Activated T-cell treated with anti-CD3 and anti-CD28 coated beads, Interleukin-2, amount 50 U/mL, for 4 hours (primary cell): ENCODE results near the gene SEL1L3. TPM values are rescaled to one million over a fixed set of nuclear protein-coding genes. Genes with fewer than 3 reads are reported as not detected.
A peak's percentile ranks its signal among the peaks of the same experiment; 100 is the strongest.
"Not testable (repeated sequence)": the region's sequence is repeated elsewhere in the genome, so short reads cannot be mapped to it uniquely, and the experiment has no call there.

Experiments used
- ATAC-seq, 2 donors: fragments of 200-7000 bp; cut with Tn5 transposase; one replicate each; pipeline ENCODE4 v1.10.0; 2021
- DNase-seq: peaks from one replicate; pipeline ENCODE4 v3.0.0-alpha.2; 2020
- H3K27me3 Mint-ChIP-seq: one replicate; pipeline ENCODE4 v1.8.0; 2021; ENCODE audit warnings: low read depth, mixed read lengths
- H3K36me3 Mint-ChIP-seq: one replicate; pipeline ENCODE4 v1.8.0; 2022; ENCODE audit warnings: mixed read lengths; ENCODE audit not compliant: insufficient read depth
- H3K4me1 Mint-ChIP-seq: one replicate; pipeline ENCODE4 v1.8.0; 2021; ENCODE audit warnings: low read depth, mixed read lengths
- H3K4me3 Mint-ChIP-seq: one replicate; pipeline ENCODE4 v1.8.0; 2021; ENCODE audit warnings: mild to moderate bottlenecking, moderate library complexity, mixed read lengths
- H3K9me3 Mint-ChIP-seq: one replicate; pipeline ENCODE4 v1.8.0; 2021; ENCODE audit warnings: mixed read lengths
- total RNA-seq, 3 donors: library from RNA; stranded (reverse); gene quantifications; one replicate each; pipeline ENCODE4 v1.2.1, GENCODE V29; 2021

SEL1L3 gene
- total RNA-seq, 3 donors from 2014 or later = 13.7 to 21.9 (median 19.1) TPM

DNA sequence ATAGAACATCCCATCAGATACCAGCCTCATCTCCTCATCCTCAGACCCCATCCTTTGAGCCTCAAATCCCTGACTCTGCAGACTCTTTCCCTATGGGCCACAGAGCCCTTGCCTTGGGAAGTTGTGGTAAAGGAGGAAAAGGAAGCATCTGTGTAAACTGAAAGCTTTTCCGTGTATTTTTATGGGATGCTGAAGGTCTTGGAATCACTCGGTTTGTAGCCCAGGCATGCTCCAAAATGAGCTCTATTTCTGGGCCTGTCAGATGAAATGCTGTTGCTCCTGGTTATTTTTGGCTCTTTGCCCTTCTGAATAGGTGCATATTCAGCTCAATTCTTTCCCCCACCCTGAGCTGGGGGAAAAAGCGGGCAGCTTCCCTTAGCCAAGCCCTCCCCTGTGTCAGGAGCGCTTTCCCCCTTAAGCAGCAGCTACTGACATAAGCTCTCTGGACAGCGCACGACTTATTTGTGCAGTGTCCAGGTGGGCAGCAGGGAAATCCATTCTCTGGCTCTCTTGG is 5.0 kb upstream of the SEL1L3 start:
- H3K27me3 Mint-ChIP-seq = no peaks in the 10 kb centered on the region

DNA sequence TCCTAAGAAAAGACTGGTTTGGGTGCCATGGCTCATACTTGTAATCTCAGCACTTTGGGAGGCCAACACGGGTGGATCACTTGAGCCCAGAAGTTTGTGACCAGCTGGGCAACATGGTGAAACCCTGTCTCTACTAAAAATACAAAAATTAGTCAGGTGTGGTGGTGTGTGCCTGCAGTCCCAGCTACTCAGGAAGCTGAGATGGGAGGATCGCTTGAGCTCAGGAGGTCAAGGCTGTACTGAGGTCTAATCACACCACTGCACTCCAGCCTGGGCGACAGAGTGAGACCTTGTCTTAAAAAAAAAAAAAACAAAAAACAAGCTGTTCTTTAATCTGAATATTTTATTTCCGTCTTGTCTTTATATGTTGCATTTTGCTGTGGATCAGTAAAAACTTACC is 3.6 kb upstream of the SEL1L3 start:
- H3K9me3 Mint-ChIP-seq, ATAC-seq, H3K36me3 Mint-ChIP-seq, DNase-seq, H3K4me1 Mint-ChIP-seq, H3K4me3 Mint-ChIP-seq, H3K27me3 Mint-ChIP-seq: not testable (repeated sequence)

More for the DNA sequence above, 5.0 kb upstream of the SEL1L3 start:
- Mint-ChIP-seq H3K36me3 (no peaks in the 10 kb centered on the region), H3K4me1 (no peaks in the 10 kb centered on the region), H3K9me3 (no peaks in the 10 kb centered on the region), H3K4me3 (no peak overlapping the region)
- DNase-seq (no peak), ATAC-seq (no peak)

DNA sequence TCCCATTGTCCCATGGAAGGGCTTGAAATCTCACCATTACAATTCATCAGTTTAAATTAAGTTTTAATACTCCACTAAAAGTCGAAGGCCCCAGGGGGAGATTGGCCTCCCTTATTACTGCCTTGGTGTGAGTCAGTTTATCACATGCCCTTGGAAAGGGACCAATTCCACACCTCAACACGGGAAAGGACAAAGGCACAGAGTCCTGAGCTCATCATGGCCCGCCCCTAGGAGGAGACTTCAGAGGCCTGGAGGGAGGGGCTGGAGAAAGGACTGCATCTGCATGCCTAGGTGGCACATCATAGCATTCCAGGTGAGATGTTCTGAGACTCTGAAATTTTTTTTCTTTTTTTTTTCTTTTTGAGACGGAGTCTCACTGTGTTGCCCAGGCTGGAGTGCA is 2.8 kb upstream of the SEL1L3 start:
- Mint-ChIP-seq H3K9me3 (no peaks in the 10 kb centered on the region), H3K27me3 (no peaks in the 10 kb centered on the region), H3K4me3 (no peak overlapping the region), H3K36me3 (no peaks in the 10 kb centered on the region), H3K4me1 (peaks cover 15% of the 10 kb centered on the region)
- DNase-seq (no peak), ATAC-seq (no peak)

DNA sequence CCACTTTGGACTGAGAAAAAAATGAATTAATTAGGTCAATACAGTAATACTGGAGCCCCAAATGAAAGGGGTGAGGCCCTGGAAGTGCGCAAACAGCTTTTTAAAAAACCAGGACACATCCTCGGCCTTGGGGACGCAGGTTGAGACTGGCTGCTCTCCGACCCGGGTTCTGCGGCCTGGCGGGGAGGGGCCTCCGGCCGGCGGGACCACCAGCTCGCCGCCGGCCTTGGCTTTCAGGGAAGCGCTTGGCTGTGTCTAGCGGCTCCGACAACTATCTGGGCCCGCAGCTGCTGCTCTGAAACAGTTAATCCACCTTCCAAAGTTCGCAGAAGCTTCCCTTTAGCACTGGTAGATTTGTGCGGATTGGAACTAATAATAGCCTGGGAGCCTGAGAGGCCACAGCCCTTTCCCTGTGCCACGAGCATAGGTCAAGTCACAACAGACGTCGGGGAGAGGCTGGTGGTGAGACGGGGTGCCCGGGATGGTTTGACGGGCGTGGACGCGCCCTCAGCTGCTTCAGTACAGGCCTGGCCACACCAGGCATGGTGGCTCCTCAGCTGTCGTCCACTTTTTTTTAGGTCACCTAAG is 1.1 kb upstream of the SEL1L3 start:
- peaks cover 31% of the 10 kb centered on the region for H3K4me1 Mint-ChIP-seq
- ATAC-seq = no peak
- no peaks in the 10 kb centered on the region for H3K9me3 Mint-ChIP-seq
- peak overlapping the region; percentile 78 for H3K4me3 Mint-ChIP-seq
- H3K36me3 Mint-ChIP-seq = no peaks in the 10 kb centered on the region
- no peaks in the 10 kb centered on the region for H3K27me3 Mint-ChIP-seq
- no peak for DNase-seq

DNA sequence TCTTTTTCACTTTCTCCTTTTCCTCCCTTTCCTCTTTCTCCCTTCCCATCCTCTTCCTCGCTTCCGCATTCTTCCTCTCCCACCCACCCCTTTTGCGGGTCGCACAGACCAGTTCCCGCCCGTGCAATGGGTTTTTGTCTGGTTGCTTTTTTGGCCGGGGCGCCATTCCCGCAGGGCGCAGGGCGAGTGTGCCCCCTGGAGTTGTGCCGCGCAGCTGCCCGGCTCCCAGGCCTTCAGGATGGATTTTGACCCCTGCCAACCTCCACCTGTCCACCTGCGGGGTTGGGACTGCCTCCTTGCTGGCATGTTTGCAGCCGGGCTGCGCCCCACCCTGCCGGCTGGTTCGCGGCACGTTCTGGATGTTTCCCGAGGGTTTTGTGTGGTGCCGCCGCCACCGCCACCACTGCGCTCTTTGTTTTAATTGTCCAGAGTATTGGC is 578 bp upstream of the SEL1L3 start:
- H3K36me3 Mint-ChIP-seq = no peaks in the 10 kb centered on the region
- ATAC-seq = no peak
- H3K4me1 Mint-ChIP-seq = peaks cover 37% of the 10 kb centered on the region
- H3K9me3 Mint-ChIP-seq = no peaks in the 10 kb centered on the region
- peak overlapping the region; percentile 78 for H3K4me3 Mint-ChIP-seq
- no peaks in the 10 kb centered on the region for H3K27me3 Mint-ChIP-seq
- no peak for DNase-seq

DNA sequence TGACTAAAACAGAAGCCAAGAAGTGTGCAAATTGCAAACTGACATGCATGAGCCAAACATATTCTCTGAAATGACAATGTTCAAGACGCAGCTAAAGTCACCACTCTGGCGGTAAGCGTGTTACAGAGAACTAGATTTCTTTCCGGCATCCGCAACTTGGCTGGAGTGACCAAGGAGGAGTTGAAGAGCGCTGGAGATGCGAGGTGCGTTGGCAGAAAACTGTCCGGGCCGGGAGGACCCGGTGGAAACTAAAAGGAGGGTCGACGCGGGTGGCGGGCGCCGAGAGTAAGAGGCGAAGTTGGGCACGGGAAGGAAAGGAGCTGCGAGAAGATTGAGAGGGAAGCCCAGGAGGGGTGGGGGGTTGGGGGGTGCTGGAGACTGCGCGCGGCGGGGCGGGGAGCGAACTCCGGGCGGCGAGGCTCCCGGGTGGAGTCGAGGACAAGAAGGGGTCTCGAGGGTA is 807 bp downstream of the SEL1L3 start:
- H3K36me3 Mint-ChIP-seq = no peaks in the 10 kb centered on the region
- no peaks in the 10 kb centered on the region for H3K27me3 Mint-ChIP-seq
- peak overlapping the region; percentile 91 for H3K4me3 Mint-ChIP-seq
- peaks cover 51% of the 10 kb centered on the region for H3K4me1 Mint-ChIP-seq
- no peaks in the 10 kb centered on the region for H3K9me3 Mint-ChIP-seq
- DNase-seq (peak; percentile 11), ATAC-seq (peak; percentile 45 to 51)

DNA sequence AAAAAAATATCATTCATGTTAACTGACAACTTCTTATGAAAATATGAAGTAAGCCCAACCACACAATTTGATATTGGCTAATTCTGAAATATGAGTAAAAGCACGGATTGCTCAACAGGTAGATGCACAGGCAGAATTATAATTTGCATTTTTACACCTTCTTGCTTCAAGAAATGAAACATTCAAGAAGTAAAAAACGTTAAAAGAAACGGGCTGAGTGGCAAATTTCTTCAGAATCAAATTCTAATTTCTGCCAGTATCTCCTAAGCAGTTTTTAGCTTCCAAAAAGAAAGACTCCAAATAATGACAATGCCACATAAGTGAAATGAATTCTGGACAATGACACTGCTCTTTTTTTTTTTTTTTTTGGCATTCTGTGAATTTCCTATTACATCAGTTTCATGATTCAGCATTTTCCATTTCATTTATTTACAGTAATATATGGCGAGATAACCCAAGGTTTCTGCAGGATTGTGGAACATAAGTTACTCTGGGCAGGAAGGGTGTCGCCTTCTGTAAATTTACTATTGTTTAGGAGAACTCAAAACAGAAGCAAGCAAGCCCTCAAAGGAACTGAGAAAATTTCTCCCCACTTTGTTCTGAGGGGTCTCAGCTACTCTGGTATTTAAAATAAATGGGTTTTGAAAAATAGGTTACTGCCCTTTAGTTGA is 1.4 kb downstream of the SEL1L3 start:
- peak overlapping the region; percentile 91 for H3K4me3 Mint-ChIP-seq
- ATAC-seq = no peak
- no peaks in the 10 kb centered on the region for H3K27me3 Mint-ChIP-seq
- no peaks in the 10 kb centered on the region for H3K9me3 Mint-ChIP-seq
- peaks cover 56% of the 10 kb centered on the region for H3K4me1 Mint-ChIP-seq
- no peak for DNase-seq
- no peaks in the 10 kb centered on the region for H3K36me3 Mint-ChIP-seq

DNA sequence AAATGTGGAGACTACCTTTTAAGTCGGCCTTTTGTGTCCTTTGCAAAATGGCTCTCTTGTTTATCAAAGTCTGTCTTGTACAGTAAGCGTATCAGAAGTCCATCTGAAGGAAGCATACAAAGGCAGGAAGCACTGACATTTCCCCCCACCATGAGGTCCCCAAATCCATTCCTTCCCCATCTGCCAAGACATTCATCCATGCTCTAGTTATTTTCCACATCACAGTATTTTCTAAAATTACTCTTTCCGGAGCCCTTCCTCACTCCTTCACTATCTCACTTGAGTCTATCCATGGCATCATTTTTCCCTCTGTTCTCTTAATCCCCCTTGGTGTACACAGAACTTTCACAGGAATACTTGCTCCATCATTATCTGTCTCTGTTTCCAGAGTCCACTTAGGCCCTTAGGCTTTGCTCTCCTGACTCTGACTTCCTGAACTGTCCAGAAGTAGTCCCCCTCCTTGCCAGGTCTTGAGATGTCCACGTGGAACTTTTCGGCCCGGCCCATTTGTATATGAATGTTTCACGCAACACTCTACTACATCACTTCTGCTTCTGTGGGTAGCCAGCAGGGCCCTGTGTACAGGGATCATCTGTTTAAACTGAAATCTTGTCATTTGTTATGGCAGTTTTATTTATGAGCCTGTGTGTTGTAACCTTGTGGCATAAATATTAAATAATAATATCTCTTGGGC is 2.1 kb downstream of the SEL1L3 start:
- no peak for ATAC-seq
- Mint-ChIP-seq H3K27me3 (no peaks in the 10 kb centered on the region), H3K4me1 (peaks cover 62% of the 10 kb centered on the region), H3K4me3 (peak overlapping the region; percentile 91), H3K36me3 (no peaks in the 10 kb centered on the region), H3K9me3 (no peaks in the 10 kb centered on the region)
- DNase-seq = no peak

DNA sequence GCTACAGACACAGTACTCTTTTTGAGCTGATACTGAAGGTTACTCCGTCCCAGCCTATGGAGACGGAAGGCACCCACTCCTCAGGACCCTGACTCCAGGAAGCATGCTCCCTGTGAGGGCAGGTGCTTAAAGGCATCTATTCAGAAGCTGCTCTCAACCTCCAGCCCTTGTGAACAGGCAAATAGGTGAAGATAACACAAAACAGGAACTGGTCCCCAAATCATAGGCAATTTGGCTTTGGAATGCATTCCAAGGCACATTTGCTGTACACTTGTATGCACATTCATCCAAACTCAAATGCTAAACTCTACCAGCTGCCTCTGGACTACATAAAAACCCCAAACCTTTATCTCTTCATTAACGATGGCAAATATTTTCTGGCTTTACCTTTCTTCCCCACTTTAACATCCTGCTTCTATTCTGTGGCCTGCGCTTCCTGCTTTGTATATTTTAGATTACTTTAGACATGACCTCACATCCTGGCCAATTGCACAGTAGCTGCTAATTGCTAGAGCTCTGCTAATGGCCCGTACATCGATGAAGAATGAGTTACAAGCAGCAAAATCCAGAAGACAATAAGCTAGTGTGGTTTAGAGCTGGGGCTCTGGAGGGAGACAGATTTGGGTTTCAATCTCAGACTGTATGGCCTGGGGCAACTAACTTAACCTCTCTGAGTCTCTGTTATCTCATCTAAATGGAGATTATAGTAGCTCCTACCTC is 3.2 kb downstream of the SEL1L3 start:
- Mint-ChIP-seq H3K9me3 (no peaks in the 10 kb centered on the region), H3K4me1 (peaks cover 73% of the 10 kb centered on the region), H3K4me3 (peak overlapping the region; percentile 91), H3K27me3 (no peaks in the 10 kb centered on the region), H3K36me3 (no peaks in the 10 kb centered on the region)
- DNase-seq (no peak), ATAC-seq (peak; percentile 21 to 25)

DNA sequence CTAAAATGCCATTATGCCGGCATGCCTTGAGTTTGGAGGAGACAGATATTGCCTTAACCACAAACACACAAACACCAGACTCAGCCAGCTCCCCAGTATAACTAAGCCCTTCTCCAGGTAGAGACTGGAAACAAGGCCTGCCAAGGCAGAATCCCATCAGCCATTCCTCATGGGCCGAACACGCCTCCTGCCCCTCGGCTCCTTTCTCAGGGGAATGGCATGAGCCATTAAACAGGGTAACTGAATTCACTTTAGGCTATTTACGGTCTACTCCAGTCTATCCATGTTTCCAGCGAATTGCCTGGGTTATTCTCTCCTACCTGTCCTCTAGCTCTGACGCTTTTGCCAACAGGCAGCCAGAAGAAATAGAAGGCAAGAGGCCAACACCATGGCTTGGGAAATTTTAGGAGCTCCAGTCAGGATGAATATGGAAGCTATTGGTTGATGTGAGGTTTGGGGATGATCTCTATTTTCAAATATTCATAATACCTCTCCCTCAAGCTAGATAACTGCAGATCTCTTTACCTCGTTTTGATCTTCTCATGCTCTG is 4.9 kb downstream of the SEL1L3 start:
- no peak for DNase-seq
- H3K4me1 Mint-ChIP-seq = peaks cover 80% of the 10 kb centered on the region
- no peaks in the 10 kb centered on the region for H3K36me3 Mint-ChIP-seq
- no peaks in the 10 kb centered on the region for H3K9me3 Mint-ChIP-seq
- H3K4me3 Mint-ChIP-seq = no peak overlapping the region
- H3K27me3 Mint-ChIP-seq = no peaks in the 10 kb centered on the region
- no peak for ATAC-seq

DNA sequence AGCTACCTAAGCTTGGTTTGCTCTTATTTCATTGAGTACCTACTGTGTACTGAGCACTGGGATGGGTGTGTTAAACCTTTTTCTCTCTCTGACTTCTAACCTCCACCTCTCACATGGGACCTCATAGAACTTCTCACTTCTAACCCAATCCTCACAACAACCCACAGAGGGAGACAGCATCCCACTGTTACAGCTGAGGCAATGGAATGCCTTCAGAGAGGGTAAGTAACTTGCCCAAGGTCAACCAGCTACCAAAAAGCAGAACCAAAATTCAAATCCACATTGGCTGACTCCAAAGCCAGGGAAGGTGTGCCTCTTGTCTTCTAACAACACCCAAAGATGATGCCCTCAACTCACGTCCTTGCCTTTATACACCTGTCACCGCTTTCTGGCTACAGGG is 5.4 kb downstream of the SEL1L3 start:
- H3K9me3 Mint-ChIP-seq = no peaks in the 10 kb centered on the region
- no peak for ATAC-seq
- DNase-seq = no peak
- H3K36me3 Mint-ChIP-seq = no peaks in the 10 kb centered on the region
- H3K4me3 Mint-ChIP-seq = no peak overlapping the region
- peaks cover 83% of the 10 kb centered on the region for H3K4me1 Mint-ChIP-seq
- no peaks in the 10 kb centered on the region for H3K27me3 Mint-ChIP-seq

DNA sequence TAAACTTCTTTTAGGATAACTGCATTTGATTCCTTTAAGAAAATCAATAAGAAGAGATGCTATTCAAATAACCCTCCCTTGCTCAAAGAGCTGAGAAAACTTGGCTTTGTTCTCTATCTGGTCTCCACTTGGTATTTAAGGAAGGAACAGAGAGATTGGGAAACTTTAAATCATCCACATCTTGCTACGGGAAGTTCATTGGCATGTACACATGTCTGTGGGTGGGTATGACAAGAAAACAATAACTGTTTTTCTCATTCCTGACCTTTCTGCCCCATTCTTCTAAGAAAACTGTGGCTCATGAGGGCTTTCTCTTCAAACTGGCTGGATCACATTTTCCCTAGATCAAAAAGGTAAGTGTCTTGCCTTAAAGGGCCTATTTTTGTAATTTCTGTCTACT is 6.0 kb downstream of the SEL1L3 start:
- no peaks in the 10 kb centered on the region for H3K36me3 Mint-ChIP-seq
- DNase-seq = no peak
- ATAC-seq = no peak
- H3K4me3 Mint-ChIP-seq = no peak overlapping the region
- no peaks in the 10 kb centered on the region for H3K9me3 Mint-ChIP-seq
- H3K27me3 Mint-ChIP-seq = no peaks in the 10 kb centered on the region
- peaks cover 82% of the 10 kb centered on the region for H3K4me1 Mint-ChIP-seq

DNA sequence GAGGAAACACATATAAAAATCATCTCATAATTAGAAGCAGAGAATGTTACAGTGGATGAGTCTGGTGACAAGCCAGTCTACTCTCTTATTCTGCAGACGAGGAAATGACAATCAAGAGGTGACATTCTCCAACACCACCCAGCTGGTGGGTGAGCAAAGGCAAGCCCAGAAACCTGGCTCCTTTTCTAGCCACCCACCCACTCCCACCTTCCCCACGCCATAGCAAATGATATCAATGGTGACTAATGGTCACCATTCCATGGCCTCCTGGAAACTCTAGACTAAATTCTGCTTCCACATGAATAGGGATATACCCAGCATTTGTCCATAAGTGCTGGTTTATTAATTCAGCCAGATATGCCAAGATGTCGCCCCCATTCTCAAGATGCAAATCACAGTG is 10.7 kb downstream of the SEL1L3 start:
- Mint-ChIP-seq H3K27me3 (no peaks in the 10 kb centered on the region), H3K36me3 (peaks cover 20% of the 10 kb centered on the region), H3K4me1 (peaks cover 63% of the 10 kb centered on the region), H3K4me3 (no peak overlapping the region), H3K9me3 (no peaks in the 10 kb centered on the region)
- ATAC-seq (no peak), DNase-seq (no peak)

DNA sequence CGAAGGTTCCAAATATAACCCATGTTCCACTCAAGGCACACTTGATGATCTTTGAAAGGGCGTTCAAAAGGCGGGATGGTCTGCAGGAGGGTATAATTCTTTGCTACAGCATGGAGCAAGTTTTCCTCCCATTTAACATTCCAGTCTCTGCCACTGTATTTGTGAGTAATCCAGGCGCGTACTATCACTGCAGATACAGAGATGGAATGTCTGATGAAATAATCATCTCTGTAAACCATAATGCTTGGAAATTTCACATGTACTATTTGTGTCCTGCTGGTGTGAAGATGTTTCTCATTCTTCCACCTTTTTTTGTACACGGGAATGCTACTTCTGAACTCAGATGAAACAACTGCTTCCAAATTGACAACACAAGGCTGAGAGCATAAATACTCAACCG is 15.5 kb downstream of the SEL1L3 start:
- H3K36me3 Mint-ChIP-seq = peaks cover 35% of the 10 kb centered on the region
- peaks cover 52% of the 10 kb centered on the region for H3K4me1 Mint-ChIP-seq
- no peak overlapping the region for H3K4me3 Mint-ChIP-seq
- H3K27me3 Mint-ChIP-seq = no peaks in the 10 kb centered on the region
- ATAC-seq (no peak), DNase-seq (no peak)
- no peaks in the 10 kb centered on the region for H3K9me3 Mint-ChIP-seq
